ENCODE results near the gene FLOT2.

- no peak for TF ChIP-seq JUNB (IDR thresholded peaks at IDR 0.05)
- no peak for TF ChIP-seq YY1 (IDR thresholded peaks at IDR 0.05; ENCODE audit: low read depth, low read length)
- TF ChIP-seq RB1 (IDR thresholded peaks at IDR 0.05; ENCODE audit: borderline replicate concordance): no peak
- TF ChIP-seq, protein P1, sequence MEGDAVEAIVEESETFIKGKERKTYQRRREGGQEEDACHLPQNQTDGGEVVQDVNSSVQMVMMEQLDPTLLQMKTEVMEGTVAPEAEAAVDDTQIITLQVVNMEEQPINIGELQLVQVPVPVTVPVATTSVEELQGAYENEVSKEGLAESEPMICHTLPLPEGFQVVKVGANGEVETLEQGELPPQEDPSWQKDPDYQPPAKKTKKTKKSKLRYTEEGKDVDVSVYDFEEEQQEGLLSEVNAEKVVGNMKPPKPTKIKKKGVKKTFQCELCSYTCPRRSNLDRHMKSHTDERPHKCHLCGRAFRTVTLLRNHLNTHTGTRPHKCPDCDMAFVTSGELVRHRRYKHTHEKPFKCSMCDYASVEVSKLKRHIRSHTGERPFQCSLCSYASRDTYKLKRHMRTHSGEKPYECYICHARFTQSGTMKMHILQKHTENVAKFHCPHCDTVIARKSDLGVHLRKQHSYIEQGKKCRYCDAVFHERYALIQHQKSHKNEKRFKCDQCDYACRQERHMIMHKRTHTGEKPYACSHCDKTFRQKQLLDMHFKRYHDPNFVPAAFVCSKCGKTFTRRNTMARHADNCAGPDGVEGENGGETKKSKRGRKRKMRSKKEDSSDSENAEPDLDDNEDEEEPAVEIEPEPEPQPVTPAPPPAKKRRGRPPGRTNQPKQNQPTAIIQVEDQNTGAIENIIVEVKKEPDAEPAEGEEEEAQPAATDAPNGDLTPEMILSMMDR (IDR thresholded peaks at IDR 0.05 in 2 of 3, conservative IDR thresholded peaks at IDR 0.05 in 1 of 3; ENCODE audit: control insufficient read depth in 2 of 3, extremely low read depth in 1 of 3, insufficient read depth in 1 of 3, low read depth in 3 of 3, low read length in 3 of 3): no peak
- TF ChIP-seq TAF1 (IDR thresholded peaks at IDR 0.05; ENCODE audit: borderline replicate concordance, low read depth, low read length): no peak
- TF ChIP-seq MXI1 (IDR thresholded peaks at IDR 0.05; ENCODE audit: low read depth, low read length): no peak
- TF ChIP-seq POLR2A (IDR thresholded peaks at IDR 0.05; ENCODE audit: low read depth, low read length): no peak
- TF ChIP-seq SRF (IDR thresholded peaks at IDR 0.05; ENCODE audit: low read depth in 2 of 2, low read length in 2 of 2): no peak
- no peak for TF ChIP-seq SPI1 (IDR thresholded peaks at IDR 0.05; ENCODE audit: borderline replicate concordance, insufficient read depth, low read depth, low read length)
- no peak for TF ChIP-seq TCF7 (IDR thresholded peaks at IDR 0.05; ENCODE audit: borderline replicate concordance)
- no peak for TF ChIP-seq TARDBP (IDR thresholded peaks at IDR 0.05; ENCODE audit: borderline replicate concordance)
- TF ChIP-seq, protein P2, sequence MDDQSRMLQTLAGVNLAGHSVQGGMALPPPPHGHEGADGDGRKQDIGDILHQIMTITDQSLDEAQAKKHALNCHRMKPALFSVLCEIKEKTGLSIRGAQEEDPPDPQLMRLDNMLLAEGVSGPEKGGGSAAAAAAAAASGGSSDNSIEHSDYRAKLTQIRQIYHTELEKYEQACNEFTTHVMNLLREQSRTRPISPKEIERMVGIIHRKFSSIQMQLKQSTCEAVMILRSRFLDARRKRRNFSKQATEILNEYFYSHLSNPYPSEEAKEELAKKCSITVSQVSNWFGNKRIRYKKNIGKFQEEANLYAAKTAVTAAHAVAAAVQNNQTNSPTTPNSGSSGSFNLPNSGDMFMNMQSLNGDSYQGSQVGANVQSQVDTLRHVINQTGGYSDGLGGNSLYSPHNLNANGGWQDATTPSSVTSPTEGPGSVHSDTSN (IDR thresholded peaks at IDR 0.05; ENCODE audit: insufficient replicate concordance, low read depth, low read length): no peak
Observed at GRCh38 chr17:28878158-28878910, 19.2 kb downstream of the FLOT2 start.

All from GM12878 (cell line).